HG03457 (cell line): ENCODE results near the gene BFAR.
A peak's percentile ranks its signal among the peaks of the same experiment; 100 is the strongest.
"Not testable (repeated sequence)": the region's sequence is repeated elsewhere in the genome, so short reads cannot be mapped to it uniquely, and the experiment has no call there.

Experiments
- ATAC-seq: cut with Tn5 transposase; IDR thresholded peaks from one replicate; pipeline ENCODE4 v1.9.1; 2021; ENCODE audit warnings: moderate number of reproducible peaks; ENCODE audit not compliant: unreplicated experiment

The BFAR gene

GRCh38 chr16:14632693-14633569, at the start of gene BFAR:
BFAR (plus strand) TSS chr16:14632951; CDS start chr16:14644347, 11,396 bp downstream.
- peak; percentile 59 for ATAC-seq

- ATAC-seq, result no peak
Measured at GRCh38 chr16:14585287-14585686, 47.5 kb upstream of the BFAR start.

GRCh38 chr16:14586637-14587305, 46.0 kb upstream of the BFAR start:
- no peak for ATAC-seq

GRCh38 chr16:14600164-14600563, 32.6 kb upstream of the BFAR start:
- no peak for ATAC-seq

GRCh38 chr16:14602443-14602963, 30.2 kb upstream of the BFAR start:
- ATAC-seq, result no peak

- ATAC-seq, result no peak
Measured at GRCh38 chr16:14606102-14606501, 26.6 kb upstream of the BFAR start.

- ATAC-seq, result no peak
Measured at GRCh38 chr16:14608111-14608566, 24.6 kb upstream of the BFAR start.

GRCh38 chr16:14608604-14609003, 24.1 kb upstream of the BFAR start:
- no peak for ATAC-seq

GRCh38 chr16:14609716-14610115, 23.0 kb upstream of the BFAR start:
- no peak for ATAC-seq

GRCh38 chr16:14611660-14612059, 21.1 kb upstream of the BFAR start:
- ATAC-seq, result no peak

GRCh38 chr16:14613991-14614390, 18.8 kb upstream of the BFAR start:
- ATAC-seq, result no peak

- ATAC-seq, result no peak
Measured at GRCh38 chr16:14616280-14616679, 16.5 kb upstream of the BFAR start.

- ATAC-seq, result no peak
Measured at GRCh38 chr16:14618566-14618965, 14.2 kb upstream of the BFAR start.

- no peak for ATAC-seq
Measured at GRCh38 chr16:14627078-14627477, 5.7 kb upstream of the BFAR start.

GRCh38 chr16:14628806-14629611, 3.7 kb upstream of the BFAR start:
- ATAC-seq, result no peak

GRCh38 chr16:14629612-14629918, 3.2 kb upstream of the BFAR start:
- no peak for ATAC-seq

- peak; percentile 40 for ATAC-seq
Measured at GRCh38 chr16:14629919-14630619, 2.7 kb upstream of the BFAR start, which contains the start of gene PARN. PARN (minus strand) TSS chr16:14630260; CDS start chr16:14630125, 135 bp downstream.

GRCh38 chr16:14630620-14631330, 2.0 kb upstream of the BFAR start:
- not testable (repeated sequence) for ATAC-seq

GRCh38 chr16:14634389-14634725, 1.6 kb downstream of the BFAR start:
- no peak for ATAC-seq
